Osteoblast (primary cell): Measurements from ENCODE around the gene STAC2. TPM values are rescaled to one million over a fixed set of nuclear protein-coding genes. Genes with fewer than 3 reads are reported as not detected.

Source experiments
- DNase-seq: peaks from one replicate; pipeline ENCODE4 v3.0.0; 2011; ENCODE audit warnings: low spot score, mixed read lengths; ENCODE audit not compliant: insufficient read length; ENCODE audit errors: missing footprints
- H2AFZ ChIP-seq: 2 replicates; pipeline ENCODE4 v1.6.0; 2011; ENCODE audit warnings: mild to moderate bottlenecking, low read length
- H3K27ac ChIP-seq: 2 replicates; pipeline ENCODE4 v1.5.1; 2011; ENCODE audit warnings: mild to moderate bottlenecking, low read depth, low read length, moderate library complexity
- H3K27me3 ChIP-seq: 2 replicates; pipeline ENCODE4 v1.6.0; 2012; ENCODE audit warnings: mild to moderate bottlenecking, control low read depth, inconsistent platforms, low read length, moderate library complexity; ENCODE audit not compliant: insufficient read depth
- H3K36me3 ChIP-seq: 2 replicates; pipeline ENCODE4 v1.5.1; 2011; ENCODE audit warnings: mild to moderate bottlenecking, low read length, control low read depth, moderate library complexity; ENCODE audit not compliant: insufficient read depth
- H3K4me1 ChIP-seq: 2 replicates; pipeline ENCODE4 v1.5.1; 2011; ENCODE audit warnings: mild to moderate bottlenecking, low read length, control low read depth, moderate library complexity; ENCODE audit not compliant: insufficient read depth
- H3K4me2 ChIP-seq: 2 replicates; pipeline ENCODE4 v1.6.0; 2011; ENCODE audit warnings: mild to moderate bottlenecking, low read length; ENCODE audit not compliant: insufficient read depth
- H3K4me3 ChIP-seq: fragments of 200-600 bp; sonication (generic); 3 replicates; pipeline ENCODE4 v1.5.1; 2012; ENCODE audit warnings: mild to moderate bottlenecking, low read length, inconsistent platforms; ENCODE audit not compliant: insufficient read depth
- H3K79me2 ChIP-seq: 2 replicates; pipeline ENCODE4 v1.6.0; 2012; ENCODE audit warnings: mild to moderate bottlenecking, low read length, control low read depth, inconsistent platforms; ENCODE audit not compliant: insufficient read depth
- H3K9me3 ChIP-seq: 2 replicates; pipeline ENCODE4 v1.5.1; 2011; ENCODE audit warnings: low read depth, low read length, control low read depth
- H4K20me1 ChIP-seq: 2 replicates; pipeline ENCODE4 v1.6.0; 2012; ENCODE audit warnings: mild to moderate bottlenecking, low read length, control low read depth; ENCODE audit not compliant: insufficient read depth
- total RNA-seq: library from RNA; depleted of rRNA; stranded (reverse); fragments of >200 nt; gene quantifications from 2 replicates; pipeline ENCODE4 v1.2.3, GENCODE V29; 2012
- TF ChIP-seq, protein P1 (sequence below): IDR thresholded peaks from 2 replicates; pipeline ENCODE4 v1.5.1; 2011; ENCODE audit warnings: mild to moderate bottlenecking, low read depth, low read length, moderate library complexity; ENCODE audit errors: extremely low read depth

Gene STAC2
- total RNA-seq, 1 donor = not detected

DNA sequence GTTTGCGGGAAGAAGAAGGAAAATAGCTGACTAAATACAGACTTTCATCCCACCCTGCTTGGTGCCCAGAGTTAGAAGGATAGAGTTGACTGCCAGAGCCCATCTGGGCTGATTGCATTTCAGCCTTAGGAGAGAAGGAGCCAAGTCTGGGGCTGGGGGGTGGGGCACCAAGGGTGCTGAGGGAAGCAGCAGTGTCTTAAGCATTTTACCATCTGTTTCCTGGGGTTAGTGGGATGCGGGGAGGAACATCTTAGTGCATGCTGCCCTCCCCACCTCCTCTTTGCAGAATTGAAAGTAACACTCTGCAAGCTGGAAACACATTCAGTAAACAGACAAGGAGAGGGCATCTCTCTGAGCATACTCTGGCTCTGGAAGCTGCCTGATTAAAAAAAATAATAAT, 58.3 kb downstream of the STAC2 start:
- peak; percentile 35 for DNase-seq
- Histone ChIP-seq H3K27ac (no peak overlapping the region), H3K4me3 (no peak overlapping the region), H3K9me3 (no peaks in the 10 kb centered on the region), H3K4me2 (no peak overlapping the region), H3K4me1 (peaks cover 3% of the 10 kb centered on the region), H3K27me3 (peaks cover 24% of the 10 kb centered on the region), H2AFZ (no peak overlapping the region), H4K20me1 (no peaks in the 10 kb centered on the region), H3K79me2 (no peaks in the 10 kb centered on the region), H3K36me3 (no peaks in the 10 kb centered on the region)
- TF ChIP-seq, protein P1, sequence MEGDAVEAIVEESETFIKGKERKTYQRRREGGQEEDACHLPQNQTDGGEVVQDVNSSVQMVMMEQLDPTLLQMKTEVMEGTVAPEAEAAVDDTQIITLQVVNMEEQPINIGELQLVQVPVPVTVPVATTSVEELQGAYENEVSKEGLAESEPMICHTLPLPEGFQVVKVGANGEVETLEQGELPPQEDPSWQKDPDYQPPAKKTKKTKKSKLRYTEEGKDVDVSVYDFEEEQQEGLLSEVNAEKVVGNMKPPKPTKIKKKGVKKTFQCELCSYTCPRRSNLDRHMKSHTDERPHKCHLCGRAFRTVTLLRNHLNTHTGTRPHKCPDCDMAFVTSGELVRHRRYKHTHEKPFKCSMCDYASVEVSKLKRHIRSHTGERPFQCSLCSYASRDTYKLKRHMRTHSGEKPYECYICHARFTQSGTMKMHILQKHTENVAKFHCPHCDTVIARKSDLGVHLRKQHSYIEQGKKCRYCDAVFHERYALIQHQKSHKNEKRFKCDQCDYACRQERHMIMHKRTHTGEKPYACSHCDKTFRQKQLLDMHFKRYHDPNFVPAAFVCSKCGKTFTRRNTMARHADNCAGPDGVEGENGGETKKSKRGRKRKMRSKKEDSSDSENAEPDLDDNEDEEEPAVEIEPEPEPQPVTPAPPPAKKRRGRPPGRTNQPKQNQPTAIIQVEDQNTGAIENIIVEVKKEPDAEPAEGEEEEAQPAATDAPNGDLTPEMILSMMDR = no peak

DNA sequence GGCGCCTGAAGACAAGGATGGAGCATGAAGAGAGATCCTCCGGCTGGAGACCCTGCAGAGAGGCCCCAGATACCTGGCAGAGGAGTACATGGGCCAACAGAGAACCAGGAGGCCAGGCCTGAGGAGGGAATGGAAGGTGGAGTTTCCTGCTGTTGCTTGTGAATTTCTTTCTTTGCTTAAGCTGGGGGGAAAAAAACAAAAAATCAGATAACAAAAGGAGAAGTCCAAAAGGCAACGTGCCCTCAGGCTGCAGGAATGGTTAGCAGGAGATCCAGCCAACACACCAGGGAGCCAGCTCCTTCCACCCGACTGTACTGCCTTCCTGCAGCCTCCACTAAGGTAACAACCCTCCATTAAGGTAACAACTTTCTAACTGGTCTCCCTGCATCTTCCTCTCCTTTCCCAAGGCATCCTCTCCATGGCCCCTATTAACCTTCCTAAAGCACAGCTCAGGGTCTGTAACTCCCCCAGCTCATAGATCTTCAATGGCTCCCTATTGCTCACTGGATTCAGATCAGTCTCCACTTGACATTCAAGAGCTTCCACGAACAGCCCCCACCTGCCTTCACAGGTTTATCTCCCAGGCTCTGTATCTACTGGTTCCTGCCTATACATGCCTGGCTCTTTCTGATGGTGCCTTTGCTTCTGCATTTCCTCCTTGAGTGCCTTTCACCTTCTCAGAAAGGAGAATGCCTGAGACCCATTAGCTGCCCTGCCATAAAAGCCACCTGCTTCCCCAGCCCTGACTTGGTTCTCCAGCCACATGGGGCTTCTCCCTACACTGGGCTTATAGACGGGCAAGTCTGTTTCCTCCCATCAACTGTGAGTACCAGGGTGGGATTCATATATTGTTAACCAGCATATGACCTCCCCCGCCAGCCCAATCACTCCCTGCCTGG, 59.1 kb downstream of the STAC2 start:
- Histone ChIP-seq H3K4me2 (no peak overlapping the region), H3K4me3 (no peak overlapping the region), H3K4me1 (peaks cover 3% of the 10 kb centered on the region), H3K27ac (no peak overlapping the region), H2AFZ (no peak overlapping the region), H3K36me3 (no peaks in the 10 kb centered on the region), H3K27me3 (peaks cover 24% of the 10 kb centered on the region), H4K20me1 (no peaks in the 10 kb centered on the region), H3K79me2 (no peaks in the 10 kb centered on the region), H3K9me3 (no peaks in the 10 kb centered on the region)
- peak; percentile 67 for DNase-seq
- TF ChIP-seq, protein P1 = no peak

DNA sequence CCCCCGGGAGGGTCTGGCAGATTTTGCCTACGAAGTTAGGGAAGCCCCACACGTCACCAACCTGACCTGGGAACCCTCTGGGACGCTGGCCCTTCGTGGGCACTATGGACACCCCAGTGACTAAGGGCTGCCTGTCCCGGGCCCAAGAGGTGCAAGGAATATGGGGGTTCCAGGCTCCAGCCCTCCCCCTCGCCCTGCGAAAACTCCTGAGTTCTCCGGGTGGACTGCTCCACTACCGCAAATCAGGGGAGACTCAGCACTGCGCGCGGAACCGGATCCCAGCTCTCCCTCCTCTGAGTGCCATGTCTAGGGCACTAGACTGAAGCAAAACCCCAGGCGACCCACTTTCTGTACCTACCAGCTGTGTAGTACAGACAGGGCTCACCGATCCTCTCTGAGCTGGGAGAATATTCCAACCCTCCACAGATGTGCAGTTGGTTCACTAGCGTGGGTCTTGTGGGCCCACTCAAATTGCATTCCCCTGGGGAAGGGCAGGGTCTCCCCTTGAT, 59.9 kb downstream of the STAC2 start, which contains the start of gene ARL5C:
TSS of gene ARL5C (minus strand) at position 321 of the 509 bp plus-strand sequence. CDS start 401 bp downstream, outside the sequence.
- Histone ChIP-seq H3K27ac (no peak within 1 kb of the TSS), H3K9me3 (no peaks in the 10 kb centered on the region), H3K27me3 (peaks cover 24% of the 10 kb centered on the region), H3K36me3 (no peaks in the 10 kb centered on the region), H3K4me3 (peak within 1 kb of the TSS; percentile 73), H3K79me2 (no peaks in the 10 kb centered on the region), H3K4me1 (peaks cover 3% of the 10 kb centered on the region), H4K20me1 (no peaks in the 10 kb centered on the region), H2AFZ (peak within 1 kb of the TSS; percentile 95), H3K4me2 (peak within 1 kb of the TSS; percentile 88)
- peak; percentile 37 for DNase-seq
- TF ChIP-seq, protein P1 = no peak
